ENCODE measurements around the gene NRP2.

DNA sequence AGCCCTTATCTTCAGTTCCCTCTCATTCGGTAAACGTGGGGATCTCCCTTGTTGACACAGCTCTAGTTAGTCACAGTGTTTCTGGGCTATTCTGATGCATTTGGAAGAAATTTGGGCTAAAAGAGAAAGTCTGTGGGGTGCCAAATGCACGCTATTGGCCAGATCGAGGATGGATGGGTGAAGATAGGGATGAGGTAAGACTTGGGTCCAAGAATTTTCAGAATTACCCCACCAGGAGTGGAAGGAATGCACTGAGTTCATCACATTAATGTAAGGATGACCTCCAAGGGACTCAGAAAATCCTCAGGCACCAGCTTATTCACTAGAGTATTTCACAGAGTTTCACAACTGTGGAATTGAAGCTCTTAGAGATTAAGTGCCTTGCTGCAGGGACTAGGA, 49.3 kb downstream of the NRP2 start:
- TF ChIP-seq, protein P1, sequence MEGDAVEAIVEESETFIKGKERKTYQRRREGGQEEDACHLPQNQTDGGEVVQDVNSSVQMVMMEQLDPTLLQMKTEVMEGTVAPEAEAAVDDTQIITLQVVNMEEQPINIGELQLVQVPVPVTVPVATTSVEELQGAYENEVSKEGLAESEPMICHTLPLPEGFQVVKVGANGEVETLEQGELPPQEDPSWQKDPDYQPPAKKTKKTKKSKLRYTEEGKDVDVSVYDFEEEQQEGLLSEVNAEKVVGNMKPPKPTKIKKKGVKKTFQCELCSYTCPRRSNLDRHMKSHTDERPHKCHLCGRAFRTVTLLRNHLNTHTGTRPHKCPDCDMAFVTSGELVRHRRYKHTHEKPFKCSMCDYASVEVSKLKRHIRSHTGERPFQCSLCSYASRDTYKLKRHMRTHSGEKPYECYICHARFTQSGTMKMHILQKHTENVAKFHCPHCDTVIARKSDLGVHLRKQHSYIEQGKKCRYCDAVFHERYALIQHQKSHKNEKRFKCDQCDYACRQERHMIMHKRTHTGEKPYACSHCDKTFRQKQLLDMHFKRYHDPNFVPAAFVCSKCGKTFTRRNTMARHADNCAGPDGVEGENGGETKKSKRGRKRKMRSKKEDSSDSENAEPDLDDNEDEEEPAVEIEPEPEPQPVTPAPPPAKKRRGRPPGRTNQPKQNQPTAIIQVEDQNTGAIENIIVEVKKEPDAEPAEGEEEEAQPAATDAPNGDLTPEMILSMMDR (IDR thresholded peaks at IDR 0.05; ENCODE audit: low read depth, low read length, missing input control) = no peak
- TF ChIP-seq, protein P2, sequence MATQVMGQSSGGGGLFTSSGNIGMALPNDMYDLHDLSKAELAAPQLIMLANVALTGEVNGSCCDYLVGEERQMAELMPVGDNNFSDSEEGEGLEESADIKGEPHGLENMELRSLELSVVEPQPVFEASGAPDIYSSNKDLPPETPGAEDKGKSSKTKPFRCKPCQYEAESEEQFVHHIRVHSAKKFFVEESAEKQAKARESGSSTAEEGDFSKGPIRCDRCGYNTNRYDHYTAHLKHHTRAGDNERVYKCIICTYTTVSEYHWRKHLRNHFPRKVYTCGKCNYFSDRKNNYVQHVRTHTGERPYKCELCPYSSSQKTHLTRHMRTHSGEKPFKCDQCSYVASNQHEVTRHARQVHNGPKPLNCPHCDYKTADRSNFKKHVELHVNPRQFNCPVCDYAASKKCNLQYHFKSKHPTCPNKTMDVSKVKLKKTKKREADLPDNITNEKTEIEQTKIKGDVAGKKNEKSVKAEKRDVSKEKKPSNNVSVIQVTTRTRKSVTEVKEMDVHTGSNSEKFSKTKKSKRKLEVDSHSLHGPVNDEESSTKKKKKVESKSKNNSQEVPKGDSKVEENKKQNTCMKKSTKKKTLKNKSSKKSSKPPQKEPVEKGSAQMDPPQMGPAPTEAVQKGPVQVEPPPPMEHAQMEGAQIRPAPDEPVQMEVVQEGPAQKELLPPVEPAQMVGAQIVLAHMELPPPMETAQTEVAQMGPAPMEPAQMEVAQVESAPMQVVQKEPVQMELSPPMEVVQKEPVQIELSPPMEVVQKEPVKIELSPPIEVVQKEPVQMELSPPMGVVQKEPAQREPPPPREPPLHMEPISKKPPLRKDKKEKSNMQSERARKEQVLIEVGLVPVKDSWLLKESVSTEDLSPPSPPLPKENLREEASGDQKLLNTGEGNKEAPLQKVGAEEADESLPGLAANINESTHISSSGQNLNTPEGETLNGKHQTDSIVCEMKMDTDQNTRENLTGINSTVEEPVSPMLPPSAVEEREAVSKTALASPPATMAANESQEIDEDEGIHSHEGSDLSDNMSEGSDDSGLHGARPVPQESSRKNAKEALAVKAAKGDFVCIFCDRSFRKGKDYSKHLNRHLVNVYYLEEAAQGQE (IDR thresholded peaks at IDR 0.05) = no peak
- no peak for TF ChIP-seq SP1 (IDR thresholded peaks at IDR 0.05)
- no peak for TF ChIP-seq FOXA1 (IDR thresholded peaks at IDR 0.05)
- no peak for TF ChIP-seq YY1 (IDR thresholded peaks at IDR 0.05)
